HG03025 (cell line): ENCODE measurements around the gene LPAR3.
"Not testable (repeated sequence)": the region's sequence is repeated elsewhere in the genome, so short reads cannot be mapped to it uniquely, and the experiment has no call there.

ENCODE experiments used
- ATAC-seq: cut with Tn5 transposase; IDR thresholded peaks from one replicate; pipeline ENCODE4 v1.9.1; 2021; ENCODE audit warnings: mild to moderate bottlenecking, moderate library complexity; ENCODE audit not compliant: unreplicated experiment, low FRiP score

LPAR3 gene

GRCh38 chr1:84907095-84907827 lies 14.3 kb upstream of the LPAR3 start:
- ATAC-seq, result no peak

- ATAC-seq, result not testable (repeated sequence)
These were observed 9.7 kb upstream of the LPAR3 start for GRCh38 chr1:84902727-84903126.

- no peak for ATAC-seq
These were observed 7.0 kb upstream of the LPAR3 start for GRCh38 chr1:84899969-84900368.

GRCh38 chr1:84896279-84896678 lies 3.3 kb upstream of the LPAR3 start:
- no peak for ATAC-seq

- ATAC-seq, result no peak
These were observed 2.4 kb downstream of the LPAR3 start for GRCh38 chr1:84890566-84890965.

GRCh38 chr1:84889437-84889836 lies 3.6 kb downstream of the LPAR3 start:
- ATAC-seq, result no peak

- no peak for ATAC-seq
These were observed 4.3 kb downstream of the LPAR3 start for GRCh38 chr1:84888753-84889152.

- ATAC-seq, result no peak
These were observed 5.6 kb downstream of the LPAR3 start for GRCh38 chr1:84887261-84887934.

GRCh38 chr1:84885469-84885868 lies 7.5 kb downstream of the LPAR3 start:
- ATAC-seq, result no peak

- no peak for ATAC-seq
These were observed 8.2 kb downstream of the LPAR3 start for GRCh38 chr1:84884671-84885389.

- ATAC-seq, result no peak
These were observed 9.7 kb downstream of the LPAR3 start for GRCh38 chr1:84883286-84883685.

- ATAC-seq, result no peak
These were observed 15.4 kb downstream of the LPAR3 start for GRCh38 chr1:84877592-84877991.

- ATAC-seq, result no peak
These were observed 16.7 kb downstream of the LPAR3 start for GRCh38 chr1:84876353-84876752.

GRCh38 chr1:84873366-84873765 lies 19.6 kb downstream of the LPAR3 start:
- no peak for ATAC-seq

GRCh38 chr1:84872696-84873355 lies 20.2 kb downstream of the LPAR3 start:
- no peak for ATAC-seq

GRCh38 chr1:84871181-84871580 lies 21.8 kb downstream of the LPAR3 start:
- no peak for ATAC-seq

- no peak for ATAC-seq
These were observed 22.4 kb downstream of the LPAR3 start for GRCh38 chr1:84870591-84870990.

GRCh38 chr1:84869720-84870119 lies 23.3 kb downstream of the LPAR3 start:
- no peak for ATAC-seq

GRCh38 chr1:84862810-84863251 lies 30.2 kb downstream of the LPAR3 start:
- ATAC-seq, result peak; percentile 93

GRCh38 chr1:84861988-84862644 lies 30.9 kb downstream of the LPAR3 start:
- ATAC-seq, result no peak
